Stimulated activated naive B cell treated with anti-CD40 and anti-IgM and Interleukin-4, amounts not matched to agents 10 μg/mL and 1 μg/mL and 100 μg/mL, for 72 hours (primary cell): ENCODE data around the gene LRMDA.

Experiments used
- ATAC-seq, 2 donors: fragments of 150-1000 bp; cut with Tn5 transposase; replicated peaks; 2 replicates each; pipeline ENCODE4 v1.10.0; 2021; ENCODE audit warnings: moderate library complexity in 1 of 2
- DNase-seq: peaks from one replicate; pipeline ENCODE4 v3.0.0; 2021
- H3K27ac Mint-ChIP-seq: one replicate; pipeline ENCODE4 v1.8.0; 2022; ENCODE audit warnings: mild to moderate bottlenecking, mixed read lengths
- H3K27me3 Mint-ChIP-seq, 2 donors: one replicate each; pipeline ENCODE4 v1.8.0; 2022; ENCODE audit warnings: mixed read lengths in 2 of 2
- H3K36me3 Mint-ChIP-seq, 2 donors: one replicate each; pipeline ENCODE4 v1.8.0; 2022; ENCODE audit warnings: mixed read lengths in 2 of 2, mild to moderate bottlenecking in 1 of 2
- H3K4me1 Mint-ChIP-seq, 2 donors: one replicate each; pipeline ENCODE4 v1.8.0; 2022; ENCODE audit warnings: mixed read lengths in 2 of 2, mild to moderate bottlenecking in 1 of 2
- H3K4me3 Mint-ChIP-seq, 2 donors: one replicate each; pipeline ENCODE4 v1.8.0; 2022; ENCODE audit warnings: mild to moderate bottlenecking in 2 of 2, mixed read lengths in 2 of 2, moderate library complexity in 1 of 2
- H3K9me3 Mint-ChIP-seq, 2 donors: one replicate each; pipeline ENCODE4 v1.8.0; 2022; ENCODE audit warnings: mixed read lengths in 2 of 2, mild to moderate bottlenecking in 1 of 2

The LRMDA gene

GRCh38 chr10:75919913-75920312, 488.5 kb downstream of the LRMDA start:
- Mint-ChIP-seq H3K27ac (no peak overlapping the region), H3K9me3 (peaks cover 0 to 1% of the 10 kb centered on the region in 2 donors)
- no peak for ATAC-seq

GRCh38 chr10:75922435-75922834, 491.0 kb downstream of the LRMDA start:
- Mint-ChIP-seq H3K36me3 (no peaks in the 10 kb centered on the region), H3K4me3 (no peak overlapping the region), H3K27me3 (peaks cover 5 to 13% of the 10 kb centered on the region in 2 donors), H3K4me1 (no peaks in the 10 kb centered on the region), H3K9me3 (peaks cover 0 to 1% of the 10 kb centered on the region in 2 donors), H3K27ac (no peak overlapping the region)
- no peak for DNase-seq
- no peak for ATAC-seq

More at GRCh38 chr10:75919913-75920312, 488.5 kb downstream of the LRMDA start:
- H3K4me1 Mint-ChIP-seq, result no peaks in the 10 kb centered on the region
- no peak for DNase-seq
- no peaks in the 10 kb centered on the region for H3K36me3 Mint-ChIP-seq
- H3K4me3 Mint-ChIP-seq, result no peak overlapping the region
- peaks cover 5 to 13% of the 10 kb centered on the region in 2 donors for H3K27me3 Mint-ChIP-seq

- no peaks in the 10 kb centered on the region for H3K36me3 Mint-ChIP-seq
- peaks cover 0 to 1% of the 10 kb centered on the region in 2 donors for H3K9me3 Mint-ChIP-seq
- H3K4me3 Mint-ChIP-seq, result no peak overlapping the region
- DNase-seq (no peak), ATAC-seq (no peak)
- H3K4me1 Mint-ChIP-seq, result no peaks in the 10 kb centered on the region
- no peak overlapping the region for H3K27ac Mint-ChIP-seq
- peaks cover 5 to 13% of the 10 kb centered on the region in 2 donors for H3K27me3 Mint-ChIP-seq
Observed at GRCh38 chr10:75924309-75924902, 493.0 kb downstream of the LRMDA start.

- DNase-seq (no peak), ATAC-seq (no peak)
- Mint-ChIP-seq H3K4me1 (no peaks in the 10 kb centered on the region), H3K27me3 (peaks cover 5 to 13% of the 10 kb centered on the region in 2 donors), H3K9me3 (peaks cover 0 to 1% of the 10 kb centered on the region in 2 donors), H3K4me3 (no peak overlapping the region), H3K27ac (no peak overlapping the region), H3K36me3 (no peaks in the 10 kb centered on the region)
Observed at GRCh38 chr10:75925999-75926398, 494.6 kb downstream of the LRMDA start.

GRCh38 chr10:75926763-75927162, 495.3 kb downstream of the LRMDA start:
- peaks cover 5 to 13% of the 10 kb centered on the region in 2 donors for H3K27me3 Mint-ChIP-seq
- H3K4me1 Mint-ChIP-seq, result no peaks in the 10 kb centered on the region
- peak in 1 of 2 donors; percentile 43 for ATAC-seq
- H3K9me3 Mint-ChIP-seq, result peaks cover 0 to 1% of the 10 kb centered on the region in 2 donors
- DNase-seq, result no peak
- H3K4me3 Mint-ChIP-seq, result no peak overlapping the region
- no peaks in the 10 kb centered on the region for H3K36me3 Mint-ChIP-seq
- H3K27ac Mint-ChIP-seq, result no peak overlapping the region

- DNase-seq, result no peak
- no peak overlapping the region for H3K27ac Mint-ChIP-seq
- H3K9me3 Mint-ChIP-seq, result no peaks in the 10 kb centered on the region
- peaks cover 5 to 12% of the 10 kb centered on the region in 2 donors for H3K27me3 Mint-ChIP-seq
- H3K36me3 Mint-ChIP-seq, result no peaks in the 10 kb centered on the region
- no peak for ATAC-seq
- no peak overlapping the region for H3K4me3 Mint-ChIP-seq
- no peaks in the 10 kb centered on the region for H3K4me1 Mint-ChIP-seq
Observed at GRCh38 chr10:75928231-75928630, 496.8 kb downstream of the LRMDA start.

GRCh38 chr10:75929630-75930161, 498.3 kb downstream of the LRMDA start:
- no peaks in the 10 kb centered on the region for H3K9me3 Mint-ChIP-seq

GRCh38 chr10:75932921-75933320, 501.5 kb downstream of the LRMDA start:
- Mint-ChIP-seq H3K27me3 (peaks cover 0 to 4% of the 10 kb centered on the region in 2 donors), H3K9me3 (peaks cover 0 to 3% of the 10 kb centered on the region in 2 donors), H3K4me1 (no peaks in the 10 kb centered on the region), H3K36me3 (no peaks in the 10 kb centered on the region), H3K4me3 (no peak overlapping the region), H3K27ac (no peak overlapping the region)
- DNase-seq, result no peak
- peak; percentile 45 to 58 for ATAC-seq

More at GRCh38 chr10:75929630-75930161, 498.3 kb downstream of the LRMDA start:
- no peaks in the 10 kb centered on the region for H3K36me3 Mint-ChIP-seq
- no peak overlapping the region for H3K27ac Mint-ChIP-seq
- DNase-seq (no peak), ATAC-seq (no peak)
- no peaks in the 10 kb centered on the region for H3K4me1 Mint-ChIP-seq
- H3K27me3 Mint-ChIP-seq, result no peaks in the 10 kb centered on the region
- no peak overlapping the region for H3K4me3 Mint-ChIP-seq

GRCh38 chr10:75935240-75935639, 503.8 kb downstream of the LRMDA start:
- Mint-ChIP-seq H3K4me1 (no peaks in the 10 kb centered on the region), H3K27me3 (peaks cover 0 to 4% of the 10 kb centered on the region in 2 donors), H3K4me3 (no peak overlapping the region), H3K27ac (no peak overlapping the region), H3K36me3 (no peaks in the 10 kb centered on the region), H3K9me3 (peaks cover 0 to 3% of the 10 kb centered on the region in 2 donors)
- no peak for ATAC-seq
- no peak for DNase-seq

GRCh38 chr10:75935650-75936400, 504.4 kb downstream of the LRMDA start:
- DNase-seq (no peak), ATAC-seq (no peak)
- Mint-ChIP-seq H3K27me3 (peaks cover 0 to 4% of the 10 kb centered on the region in 2 donors), H3K4me1 (no peaks in the 10 kb centered on the region), H3K9me3 (peaks cover 0 to 3% of the 10 kb centered on the region in 2 donors), H3K27ac (no peak overlapping the region), H3K4me3 (no peak overlapping the region), H3K36me3 (no peaks in the 10 kb centered on the region)

GRCh38 chr10:75936841-75937240, 505.4 kb downstream of the LRMDA start:
- peaks cover 0 to 3% of the 10 kb centered on the region in 2 donors for H3K9me3 Mint-ChIP-seq
- H3K4me1 Mint-ChIP-seq, result no peaks in the 10 kb centered on the region
- ATAC-seq, result no peak
- no peak overlapping the region for H3K4me3 Mint-ChIP-seq
- no peaks in the 10 kb centered on the region for H3K36me3 Mint-ChIP-seq
- no peak for DNase-seq
- H3K27ac Mint-ChIP-seq, result no peak overlapping the region
- peaks cover 0 to 4% of the 10 kb centered on the region in 2 donors for H3K27me3 Mint-ChIP-seq

GRCh38 chr10:75937823-75938222, 506.4 kb downstream of the LRMDA start:
- H3K36me3 Mint-ChIP-seq, result no peaks in the 10 kb centered on the region
- H3K4me3 Mint-ChIP-seq, result no peak overlapping the region
- no peaks in the 10 kb centered on the region for H3K4me1 Mint-ChIP-seq

GRCh38 chr10:75938380-75939122, 507.1 kb downstream of the LRMDA start:
- H3K9me3 Mint-ChIP-seq, result peaks cover 0 to 3% of the 10 kb centered on the region in 2 donors
- peaks cover 0 to 4% of the 10 kb centered on the region in 2 donors for H3K27me3 Mint-ChIP-seq
- no peak for ATAC-seq
- H3K4me1 Mint-ChIP-seq, result no peaks in the 10 kb centered on the region
- H3K36me3 Mint-ChIP-seq, result no peaks in the 10 kb centered on the region
- H3K27ac Mint-ChIP-seq, result no peak overlapping the region
- no peak for DNase-seq
- H3K4me3 Mint-ChIP-seq, result no peak overlapping the region

More at GRCh38 chr10:75937823-75938222, 506.4 kb downstream of the LRMDA start:
- H3K27me3 Mint-ChIP-seq, result peaks cover 0 to 4% of the 10 kb centered on the region in 2 donors
- ATAC-seq (no peak), DNase-seq (no peak)
- no peak overlapping the region for H3K27ac Mint-ChIP-seq
- H3K9me3 Mint-ChIP-seq, result peaks cover 0 to 3% of the 10 kb centered on the region in 2 donors

GRCh38 chr10:75939541-75939940, 508.1 kb downstream of the LRMDA start:
- Mint-ChIP-seq H3K27ac (no peak overlapping the region), H3K9me3 (peaks cover 5% of the 10 kb centered on the region in 2 donors), H3K4me1 (no peaks in the 10 kb centered on the region), H3K36me3 (no peaks in the 10 kb centered on the region), H3K4me3 (no peak overlapping the region), H3K27me3 (peaks cover 4 to 5% of the 10 kb centered on the region in 2 donors)
- ATAC-seq, result no peak
- DNase-seq, result no peak
